Thyroid gland (tissue), 4 donors: ENCODE results near the gene CBFA2T2. TPM values are rescaled to one million over a fixed set of nuclear protein-coding genes. Genes with fewer than 3 reads are reported as not detected.
"Not testable (repeated sequence)": the region's sequence is repeated elsewhere in the genome, so short reads cannot be mapped to it uniquely, and the experiment has no call there.

ENCODE experiments used
- DNase-seq, 2 donors: peaks; one replicate each; pipeline ENCODE4 v3.0.0-alpha.2; 2019
- H3K27ac ChIP-seq, 3 donors: fragments of 200-600 bp; sonication (generic); 1 replicate in 2 of 3; 2 replicates in 1 of 3; pipeline ENCODE4 v1.5.1; 2016 to 2019; ENCODE audit warnings: mild to moderate bottlenecking in 1 of 3, moderate library complexity in 1 of 3
- H3K27me3 ChIP-seq: fragments of 200-600 bp; sonication (generic); one replicate; pipeline ENCODE4 v1.5.1; 2019
- H3K36me3 ChIP-seq, 2 donors: fragments of 200-600 bp; sonication (generic); one replicate each; pipeline ENCODE4 v1.5.1; 2016 to 2019
- H3K4me1 ChIP-seq, 2 donors: fragments of 200-600 bp; sonication (generic); one replicate each; pipeline ENCODE4 v1.5.1; 2017 to 2019
- H3K4me3 ChIP-seq, 3 donors: fragments of 200-600 bp; sonication (generic); replicated peaks in 1 of 3; 1 replicate in 2 of 3; 2 replicates in 1 of 3; pipeline ENCODE4 v1.5.1; 2016; ENCODE audit warnings: mild to moderate bottlenecking in 1 of 3
- H3K9me3 ChIP-seq: fragments of 200-600 bp; sonication (generic); one replicate; pipeline ENCODE4 v1.5.1; 2017
- CTCF ChIP-seq, 6 experiments: fragments of 200-600 bp in 3 of 6; fragments of 450-650 bp in 3 of 6; sonication (generic) in 3 of 6; IDR thresholded peaks; one replicate each; pipeline ENCODE4 v1.5.1; 2016 to 2019; ENCODE audit warnings: antibody characterized with exemption in 6 of 6, mild to moderate bottlenecking in 2 of 6, inconsistent platforms in 1 of 6, moderate library complexity in 1 of 6
- POLR2A ChIP-seq, 2 donors: fragments of 450-650 bp; IDR thresholded peaks; one replicate each; pipeline ENCODE4 v1.6.1; 2017; ENCODE audit warnings: antibody characterized with exemption in 2 of 2, mild to moderate bottlenecking in 2 of 2, moderate library complexity in 1 of 2
- WGBS, 2 donors: methylation state at CpG; one replicate each; pipeline ENCODE4 v1.1.5; 2017; 5-methylcytosine and 5-hydroxymethylcytosine counted together
- intact Hi-C: fragments of 100-400 bp; cut with DNase I; formaldehyde crosslinking; loops from one replicate; pipeline ENCODE4 v1.15.1; 2023
- total RNA-seq, 4 donors: library from RNA; depleted of rRNA; stranded (reverse); fragments of >200 nt; gene quantifications; one replicate each; pipeline ENCODE4 v1.2.3, GENCODE V29; 2016

Gene CBFA2T2
- total RNA-seq, 4 donors from 2014 or later, result 29.7 to 57.3 (median 35.8) TPM

- DNase-seq, result no peak
- Histone ChIP-seq H3K9me3 (no peaks in the 10 kb centered on the region), H3K4me3 (no peak overlapping the region), H3K27me3 (no peaks in the 10 kb centered on the region), H3K36me3 (no peaks in the 10 kb centered on the region), H3K27ac (no peak overlapping the region), H3K4me1 (peaks cover 0 to 8% of the 10 kb centered on the region in 2 donors)
- no peak for TF ChIP-seq CTCF (IDR thresholded peaks at IDR 0.05)
- no peak for TF ChIP-seq POLR2A (IDR thresholded peaks at IDR 0.05)
- intact Hi-C loops, result no loop called here
Observed at GRCh38 chr20:33589059-33589458, 99.2 kb downstream of the CBFA2T2 start.

DNA sequence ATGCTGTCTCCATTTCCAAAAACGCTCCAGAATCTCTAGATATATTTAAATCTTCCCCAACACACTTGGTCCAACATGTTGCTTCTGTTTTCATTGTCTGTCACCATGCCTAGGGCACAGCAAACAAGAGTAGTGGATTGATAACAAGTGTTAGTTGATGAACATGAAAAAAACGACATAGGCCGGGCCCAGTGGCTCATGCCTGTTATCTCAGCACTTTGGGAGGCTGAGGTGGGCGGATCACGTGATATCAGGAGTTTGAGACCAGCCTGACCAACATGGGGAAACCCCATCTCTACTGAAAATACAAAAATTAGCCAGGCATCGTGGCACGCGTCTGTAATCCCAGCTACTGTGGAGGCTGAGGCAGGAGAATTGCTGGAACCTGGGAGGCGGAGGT lies 102.0 kb downstream of the CBFA2T2 start:
- H3K4me3 ChIP-seq, intact Hi-C loops, H3K36me3 ChIP-seq, H3K9me3 ChIP-seq, H3K27me3 ChIP-seq, DNase-seq, H3K4me1 ChIP-seq, H3K27ac ChIP-seq: not testable (repeated sequence)
- WGBS, 2 donors, result 87 to 90% methylated on average over 9 of the region's 9 CpGs

- Histone ChIP-seq H3K4me1 (no peaks in the 10 kb centered on the region), H3K27ac (no peak overlapping the region), H3K36me3 (no peaks in the 10 kb centered on the region), H3K4me3 (no peak overlapping the region), H3K27me3 (no peaks in the 10 kb centered on the region), H3K9me3 (no peaks in the 10 kb centered on the region)
- WGBS, 2 donors, result 80 to 85% methylated on average over 2 of the region's 2 CpGs
- DNase-seq, result no peak
- TF ChIP-seq POLR2A (IDR thresholded peaks at IDR 0.05) (no peak), CTCF (IDR thresholded peaks at IDR 0.05) (no peak)
- intact Hi-C loops, result no loop called here
Observed at GRCh38 chr20:33594743-33595142, 104.8 kb downstream of the CBFA2T2 start.

GRCh38 chr20:33600414-33600813 lies 110.5 kb downstream of the CBFA2T2 start:
- TF ChIP-seq CTCF (IDR thresholded peaks at IDR 0.05), result no peak
- 91 to 92% methylated on average over 4 of the region's 4 CpGs for WGBS, 2 donors
- intact Hi-C loops, result no loop called here
- Histone ChIP-seq H3K27ac (no peak overlapping the region), H3K4me3 (no peak overlapping the region), H3K4me1 (peaks cover 3 to 15% of the 10 kb centered on the region in 2 donors), H3K27me3 (no peaks in the 10 kb centered on the region), H3K9me3 (no peaks in the 10 kb centered on the region), H3K36me3 (no peaks in the 10 kb centered on the region)
- no peak for DNase-seq

GRCh38 chr20:33600981-33601380 lies 111.1 kb downstream of the CBFA2T2 start:
- H3K9me3 ChIP-seq, result no peaks in the 10 kb centered on the region
- no peak overlapping the region for H3K4me3 ChIP-seq
- intact Hi-C loops, result no loop called here
- no peaks in the 10 kb centered on the region for H3K36me3 ChIP-seq
- no peak for TF ChIP-seq POLR2A (IDR thresholded peaks at IDR 0.05)
- no peak for TF ChIP-seq CTCF (IDR thresholded peaks at IDR 0.05)
- no peaks in the 10 kb centered on the region for H3K27me3 ChIP-seq
- no peak for DNase-seq
- WGBS, 2 donors, result 86 to 97% methylated on average over 8 of the region's 8 CpGs
- H3K4me1 ChIP-seq, result peaks cover 3 to 15% of the 10 kb centered on the region in 2 donors
- H3K27ac ChIP-seq, result no peak overlapping the region

DNA sequence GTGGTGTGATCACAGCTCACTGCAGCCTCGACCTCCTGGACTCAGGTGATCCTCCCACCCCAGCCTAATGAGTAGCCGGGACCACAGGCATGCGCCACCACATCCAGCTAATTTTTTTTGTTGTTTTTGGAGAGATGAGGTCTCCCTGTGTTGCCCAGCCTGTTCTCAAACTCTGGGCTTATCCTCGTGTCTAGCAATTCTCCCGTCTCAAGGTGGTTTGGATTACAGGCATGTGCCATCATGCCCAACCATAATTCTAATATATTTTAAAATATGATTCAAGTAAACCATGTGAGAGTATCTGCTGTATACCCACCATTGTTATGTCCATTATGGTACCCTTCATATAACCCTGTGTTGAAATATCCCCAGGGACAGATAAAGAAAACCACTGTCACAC lies 112.0 kb downstream of the CBFA2T2 start:
- Histone ChIP-seq H3K27me3 (no peaks in the 10 kb centered on the region), H3K4me3 (no peak overlapping the region), H3K27ac (no peak overlapping the region), H3K4me1 (peaks cover 3 to 15% of the 10 kb centered on the region in 2 donors), H3K36me3 (no peaks in the 10 kb centered on the region), H3K9me3 (no peaks in the 10 kb centered on the region)
- no peak for DNase-seq
- intact Hi-C loops, result no loop called here
- WGBS, 2 donors, result 97 to 99% methylated on average over 5 of the region's 5 CpGs
- TF ChIP-seq CTCF (IDR thresholded peaks at IDR 0.05), result no peak
- TF ChIP-seq POLR2A (IDR thresholded peaks at IDR 0.05), result no peak
